Activated naive CD8-positive, alpha-beta T cell treated with anti-CD3 and anti-CD28 coated beads for 36 hours (primary cell): ENCODE data around the gene FAM174A. TPM values are rescaled to one million over a fixed set of nuclear protein-coding genes. Genes with fewer than 3 reads are reported as not detected.
"Not testable (repeated sequence)": the region's sequence is repeated elsewhere in the genome, so short reads cannot be mapped to it uniquely, and the experiment has no call there.

Experiments used
- DNase-seq: peaks from one replicate; pipeline ENCODE4 v3.0.0; 2021
- H3K27ac Mint-ChIP-seq: one replicate; pipeline ENCODE4 v1.8.0; 2022; ENCODE audit warnings: mild to moderate bottlenecking, moderate library complexity, mixed read lengths
- H3K27me3 Mint-ChIP-seq: one replicate; pipeline ENCODE4 v1.8.0; 2022; ENCODE audit warnings: mild to moderate bottlenecking, mixed read lengths
- H3K36me3 Mint-ChIP-seq: one replicate; pipeline ENCODE4 v1.8.0; 2021; ENCODE audit warnings: mild to moderate bottlenecking, mixed read lengths
- H3K4me1 Mint-ChIP-seq: one replicate; pipeline ENCODE4 v1.8.0; 2021; ENCODE audit warnings: mixed read lengths
- H3K4me3 Mint-ChIP-seq: one replicate; pipeline ENCODE4 v1.8.0; 2022; ENCODE audit warnings: mild to moderate bottlenecking, moderate library complexity, mixed read lengths
- H3K9me3 Mint-ChIP-seq: one replicate; pipeline ENCODE4 v1.8.0; 2022; ENCODE audit warnings: mixed read lengths
- total RNA-seq, 2 experiments: library from RNA; stranded (reverse); gene quantifications; one replicate each; pipeline ENCODE4 v1.2.3, GENCODE V29; 2021

FAM174A gene
- total RNA-seq, 2 experiments from 2014 or later, result 4.8 to 5.8 TPM

GRCh38 chr5:100600298-100600994 is 65.3 kb downstream of the FAM174A start:
- H3K4me1 Mint-ChIP-seq, result no peaks in the 10 kb centered on the region
- H3K4me3 Mint-ChIP-seq, result no peak overlapping the region
- no peak for DNase-seq
- H3K36me3 Mint-ChIP-seq, result no peaks in the 10 kb centered on the region
- H3K27me3 Mint-ChIP-seq, result peaks cover 4% of the 10 kb centered on the region
- H3K9me3 Mint-ChIP-seq, result no peaks in the 10 kb centered on the region
- no peak overlapping the region for H3K27ac Mint-ChIP-seq

- H3K4me3 Mint-ChIP-seq, result no peak overlapping the region
- H3K27me3 Mint-ChIP-seq, result peaks cover 4% of the 10 kb centered on the region
- no peaks in the 10 kb centered on the region for H3K4me1 Mint-ChIP-seq
- no peak overlapping the region for H3K27ac Mint-ChIP-seq
- DNase-seq, result no peak
- H3K9me3 Mint-ChIP-seq, result no peaks in the 10 kb centered on the region
- H3K36me3 Mint-ChIP-seq, result no peaks in the 10 kb centered on the region
Observed at GRCh38 chr5:100603141-100603540, 68.0 kb downstream of the FAM174A start.

GRCh38 chr5:100604021-100604420 is 68.8 kb downstream of the FAM174A start:
- H3K4me3 Mint-ChIP-seq, H3K27me3 Mint-ChIP-seq, H3K36me3 Mint-ChIP-seq, H3K9me3 Mint-ChIP-seq, DNase-seq, H3K27ac Mint-ChIP-seq, H3K4me1 Mint-ChIP-seq: not testable (repeated sequence)

- H3K27me3 Mint-ChIP-seq, result peaks cover 10% of the 10 kb centered on the region
- H3K36me3 Mint-ChIP-seq, result no peaks in the 10 kb centered on the region
- H3K4me3 Mint-ChIP-seq, result no peak overlapping the region
- DNase-seq, result no peak
- no peaks in the 10 kb centered on the region for H3K4me1 Mint-ChIP-seq
- no peak overlapping the region for H3K27ac Mint-ChIP-seq
- H3K9me3 Mint-ChIP-seq, result no peaks in the 10 kb centered on the region
Observed at GRCh38 chr5:100609594-100609993, 74.4 kb downstream of the FAM174A start.

- no peak overlapping the region for H3K4me3 Mint-ChIP-seq
- H3K4me1 Mint-ChIP-seq, result no peaks in the 10 kb centered on the region
- peaks cover 10% of the 10 kb centered on the region for H3K27me3 Mint-ChIP-seq
- DNase-seq, result no peak
- no peaks in the 10 kb centered on the region for H3K9me3 Mint-ChIP-seq
- H3K36me3 Mint-ChIP-seq, result no peaks in the 10 kb centered on the region
- no peak overlapping the region for H3K27ac Mint-ChIP-seq
Observed at GRCh38 chr5:100614308-100614707, 79.1 kb downstream of the FAM174A start.

DNA sequence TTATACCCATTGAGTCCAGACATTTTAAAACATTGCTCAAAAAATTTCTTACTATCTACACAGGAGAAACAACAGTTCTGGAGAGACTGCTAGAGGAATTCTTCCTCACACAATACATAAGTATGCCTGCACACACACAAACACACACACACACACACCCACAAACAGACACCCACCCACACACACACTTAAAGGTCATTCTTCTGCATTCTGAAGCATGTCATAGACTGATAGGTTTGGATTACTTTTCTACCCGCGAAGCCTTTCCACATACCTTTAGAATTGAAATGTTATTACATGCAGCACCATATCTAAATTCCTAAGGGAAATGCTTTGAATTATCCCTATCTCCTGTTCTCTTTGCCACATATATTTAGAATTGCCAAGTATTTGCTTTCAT is 80.2 kb downstream of the FAM174A start:
- no peak for DNase-seq
- Mint-ChIP-seq H3K4me3 (no peak overlapping the region), H3K36me3 (no peaks in the 10 kb centered on the region), H3K27ac (no peak overlapping the region), H3K4me1 (no peaks in the 10 kb centered on the region), H3K27me3 (peaks cover 10% of the 10 kb centered on the region), H3K9me3 (no peaks in the 10 kb centered on the region)

- Mint-ChIP-seq H3K4me1 (no peaks in the 10 kb centered on the region), H3K4me3 (no peak overlapping the region), H3K36me3 (no peaks in the 10 kb centered on the region), H3K27me3 (peaks cover 5% of the 10 kb centered on the region), H3K9me3 (no peaks in the 10 kb centered on the region), H3K27ac (no peak overlapping the region)
- DNase-seq, result no peak
Observed at GRCh38 chr5:100616291-100616690, 81.1 kb downstream of the FAM174A start.

DNA sequence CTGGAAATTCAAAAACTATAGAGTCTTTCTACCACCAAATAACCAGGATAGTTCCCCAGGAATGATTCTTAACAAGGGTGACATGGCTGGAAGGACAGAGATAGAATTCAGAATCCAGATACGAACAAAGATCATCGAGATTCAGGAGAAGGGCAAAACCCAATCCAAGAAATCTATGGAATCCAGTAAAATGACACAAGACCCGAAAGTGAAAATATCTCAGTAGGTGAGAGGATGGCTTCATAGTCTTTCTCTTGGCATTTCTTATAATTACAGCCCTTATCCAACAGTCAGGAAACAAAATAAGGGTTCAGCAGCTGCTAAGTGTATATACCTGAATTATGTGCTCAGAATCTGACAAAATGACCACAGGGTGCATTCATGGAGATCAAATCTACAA is 81.8 kb downstream of the FAM174A start:
- no peaks in the 10 kb centered on the region for H3K27me3 Mint-ChIP-seq
- no peak overlapping the region for H3K4me3 Mint-ChIP-seq
- no peaks in the 10 kb centered on the region for H3K36me3 Mint-ChIP-seq
- no peak overlapping the region for H3K27ac Mint-ChIP-seq
- H3K4me1 Mint-ChIP-seq, result no peaks in the 10 kb centered on the region
- no peak for DNase-seq
- H3K9me3 Mint-ChIP-seq, result no peaks in the 10 kb centered on the region

DNA sequence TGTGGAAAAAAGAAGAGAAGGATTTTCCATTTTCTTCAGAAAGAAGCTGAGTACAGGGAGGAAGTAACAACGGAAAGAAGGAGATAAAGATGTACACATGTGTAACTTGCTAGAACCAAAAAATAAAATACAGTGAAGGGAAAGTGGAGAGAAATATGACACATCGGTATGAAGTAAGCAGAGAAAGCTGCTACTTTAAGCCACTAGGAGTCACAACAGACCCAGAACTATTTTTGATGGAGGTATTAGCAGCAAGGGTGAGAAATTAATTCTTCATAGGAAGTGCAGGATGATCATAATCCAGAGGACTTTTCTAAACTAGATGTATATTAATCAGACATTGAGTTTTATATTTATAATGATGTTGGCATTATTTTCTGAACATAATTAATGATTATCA is 88.5 kb downstream of the FAM174A start:
- Mint-ChIP-seq H3K27me3 (no peaks in the 10 kb centered on the region), H3K9me3 (no peaks in the 10 kb centered on the region), H3K4me1 (no peaks in the 10 kb centered on the region), H3K36me3 (no peaks in the 10 kb centered on the region), H3K27ac (no peak overlapping the region), H3K4me3 (no peak overlapping the region)
- no peak for DNase-seq

DNA sequence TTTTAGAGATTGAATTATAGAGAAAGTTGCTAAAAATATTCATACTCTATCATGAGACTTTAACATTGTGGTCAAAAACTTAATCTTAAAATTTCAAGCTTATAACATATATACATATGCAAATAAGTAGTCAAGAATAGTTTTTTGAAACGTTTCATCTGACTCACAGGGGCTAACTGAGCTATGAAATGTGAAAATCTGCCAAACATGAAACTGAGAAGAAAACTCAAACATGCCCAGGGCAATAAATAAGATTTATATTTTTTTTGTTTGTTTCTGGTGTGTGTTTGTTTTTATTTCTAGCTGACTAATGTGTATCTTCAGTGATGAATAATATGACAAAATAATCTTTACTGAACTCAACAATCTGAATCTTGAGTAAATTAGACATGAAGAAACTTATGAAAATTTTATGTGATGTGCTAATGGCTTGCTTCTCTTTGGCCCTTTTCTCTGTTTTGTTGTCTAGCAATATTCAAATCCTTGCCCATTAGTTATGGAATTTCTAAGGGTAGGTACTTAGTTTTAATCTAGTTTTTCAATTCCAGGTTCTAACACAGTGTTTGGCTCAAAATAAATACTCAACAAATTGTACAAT is 99.9 kb downstream of the FAM174A start:
- H3K4me3 Mint-ChIP-seq, result no peak overlapping the region
- no peaks in the 10 kb centered on the region for H3K4me1 Mint-ChIP-seq
- H3K9me3 Mint-ChIP-seq, result no peaks in the 10 kb centered on the region
- no peak for DNase-seq
- no peaks in the 10 kb centered on the region for H3K27me3 Mint-ChIP-seq
- H3K27ac Mint-ChIP-seq, result no peak overlapping the region
- H3K36me3 Mint-ChIP-seq, result no peaks in the 10 kb centered on the region
